ENCODE measurements around the gene ZC3HAV1. TPM values are rescaled to one million over a fixed set of nuclear protein-coding genes. Genes with fewer than 3 reads are reported as not detected.

Gene ZC3HAV1
- total and polyA plus RNA-seq, 2 of the 13 experiments (the other 11 are each of a cell fraction or from before 2014, with no cell fraction given), result 12.7 to 23.7 TPM

DNA sequence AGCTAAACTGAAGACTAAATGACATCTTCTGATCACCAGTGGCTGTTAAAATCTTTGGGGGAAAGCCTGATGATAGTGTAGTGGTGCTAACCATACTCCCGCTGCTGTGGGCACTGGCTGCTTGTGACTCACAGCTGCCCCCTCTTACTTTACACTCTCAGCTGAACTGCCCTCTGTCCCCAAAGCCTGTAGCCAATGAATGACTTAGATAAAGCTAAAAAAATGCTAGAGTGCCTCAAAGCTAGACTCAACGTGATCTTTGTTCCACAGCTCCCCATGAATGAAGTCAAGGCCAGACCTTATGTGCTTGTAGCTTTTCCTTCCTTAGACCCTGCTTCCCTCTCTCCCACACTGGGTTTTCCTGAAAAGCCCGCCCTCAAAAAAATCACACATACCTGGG lies 80.2 kb downstream of the ZC3HAV1 start (continued):
- TF ChIP-seq ZNF362 (CRISPR knock-in tag; IDR thresholded peaks at IDR 0.05; ENCODE audit: borderline replicate concordance) (peak; percentile 81), LCORL (IDR thresholded peaks at IDR 0.05) (no peak), LCORL (CRISPR knock-in tag; IDR thresholded peaks at IDR 0.05) (0 out of 2 replicates have a peak, but pooled peaks have one; percentile 26), FOSL2 (CRISPR knock-in tag; IDR thresholded peaks at IDR 0.05) (0 out of 2 replicates have a peak, but pooled peaks have one; percentile 35), ZNF614 (CRISPR knock-in tag; IDR thresholded peaks at IDR 0.05; ENCODE audit: borderline replicate concordance) (0 out of 2 replicates have a peak, but pooled peaks have one; percentile 46), RXRB (CRISPR knock-in tag; IDR thresholded peaks at IDR 0.05; ENCODE audit: borderline replicate concordance) (peak; percentile 13; the same call in 1 of the 2 replicates)
- TF ChIP-seq, protein P1, sequence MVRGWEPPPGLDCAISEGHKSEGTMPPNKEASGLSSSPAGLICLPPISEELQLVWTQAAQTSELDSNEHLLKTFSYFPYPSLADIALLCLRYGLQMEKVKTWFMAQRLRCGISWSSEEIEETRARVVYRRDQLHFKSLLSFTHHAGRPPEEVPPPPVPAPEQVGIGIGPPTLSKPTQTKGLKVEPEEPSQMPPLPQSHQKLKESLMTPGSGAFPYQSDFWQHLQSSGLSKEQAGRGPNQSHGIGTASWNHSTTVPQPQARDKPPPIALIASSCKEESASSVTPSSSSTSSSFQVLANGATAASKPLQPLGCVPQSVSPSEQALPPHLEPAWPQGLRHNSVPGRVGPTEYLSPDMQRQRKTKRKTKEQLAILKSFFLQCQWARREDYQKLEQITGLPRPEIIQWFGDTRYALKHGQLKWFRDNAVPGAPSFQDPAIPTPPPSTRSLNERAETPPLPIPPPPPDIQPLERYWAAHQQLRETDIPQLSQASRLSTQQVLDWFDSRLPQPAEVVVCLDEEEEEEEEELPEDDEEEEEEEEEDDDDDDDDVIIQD (CRISPR knock-in tag; IDR thresholded peaks at IDR 0.05; ENCODE audit: low read depth), result 0 out of 2 replicates have a peak, but pooled peaks have one; percentile 23

GRCh38 chr7:139026551-139026950 lies 83.0 kb downstream of the ZC3HAV1 start:
- Histone ChIP-seq H3K27ac (ENCODE audit: extremely low read length, insufficient read depth, low read length) (no peak overlapping the region), H3K4me3 (replicated peaks in 1 of 3; ENCODE audit: insufficient read depth in 1 of 3, low read depth in 2 of 3, low read length in 3 of 3) (no peak overlapping the region), H3K36me3 (replicated peaks in 1 of 2; ENCODE audit: control insufficient read depth in 1 of 2, insufficient read depth in 2 of 2, low read length in 2 of 2) (peaks cover 0 to 11% of the 10 kb centered on the region in 2 experiments; a peak in 3 of 5 replicates), H3K9me3 (ENCODE audit: low read length) (no peaks in the 10 kb centered on the region), H2AFZ (ENCODE audit: low read length) (no peak overlapping the region), H3K9ac (ENCODE audit: insufficient read depth, low read depth, low read length) (no peak overlapping the region), H3K4me1 (ENCODE audit: insufficient read depth, low read length) (peaks cover 24% of the 10 kb centered on the region), H3K4me2 (ENCODE audit: low read depth, low read length) (no peak overlapping the region), H4K20me1 (ENCODE audit: insufficient read depth, low read length) (no peaks in the 10 kb centered on the region), H3K79me2 (ENCODE audit: insufficient read depth, low read length) (no peaks in the 10 kb centered on the region), H3K27me3 (ENCODE audit: control insufficient read depth in 1 of 2, insufficient read depth in 2 of 2, low read length in 2 of 2) (no peaks in the 10 kb centered on the region)
- DNase-seq (ENCODE audit: low spot score) (no peak), FAIRE-seq (no peak), ATAC-seq (no peak)
- in situ Hi-C loops (cut with HindIII; ENCODE audit: extremely low pct_ligation_motif_present, low pct_unique_long_range_greater_than_20kb) (no loop called here), intact Hi-C loops (cut with micrococcal nuclease; ENCODE audit: unreplicated experiment) (no loop called here)
- CTCF ChIA-PET (ENCODE audit: low intra/inter-chr PET ratio, low total read pairs), result no interaction called here
- TF ChIP-seq HNRNPL (IDR thresholded peaks at IDR 0.05; ENCODE audit: low read depth, low read length) (no peak), BHLHE40 (IDR thresholded peaks at IDR 0.05; ENCODE audit: low read length) (no peak), HMG20B (CRISPR knock-in tag; conservative IDR thresholded peaks at IDR 0.05) (no peak), SNAI1 (CRISPR knock-in tag; IDR thresholded peaks at IDR 0.05; ENCODE audit: borderline replicate concordance) (no peak), ZNF609 (CRISPR knock-in tag; IDR thresholded peaks at IDR 0.05; ENCODE audit: borderline replicate concordance) (no peak), ZC3H4 (CRISPR knock-in tag; IDR thresholded peaks at IDR 0.05; ENCODE audit: borderline replicate concordance) (no peak), MATR3 (CRISPR knock-in tag; IDR thresholded peaks at IDR 0.05) (no peak), MEIS1 (CRISPR knock-in tag; IDR thresholded peaks at IDR 0.05; ENCODE audit: borderline replicate concordance) (no peak), ZNF709 (CRISPR knock-in tag; IDR thresholded peaks at IDR 0.05) (no peak), ZNF883 (CRISPR knock-in tag; IDR thresholded peaks at IDR 0.05; ENCODE audit: not compliant biosample characterization) (no peak), ZNF441 (CRISPR knock-in tag; IDR thresholded peaks at IDR 0.05; ENCODE audit: borderline replicate concordance) (no peak)
- BruUV-seq (replicated peaks), result TSS peak; percentile 12
- POLR2A ChIA-PET, result no interaction called here
- WGBS (ENCODE audit: low lambda C conversion rate), result 75% methylated on average over 6 of the region's 6 CpGs
